ENCODE results near the gene NTM.

NTM gene

GRCh38 chr11:131622193-131622592 lies 251.8 kb downstream of the NTM start:
- no peak for DNase-seq (ENCODE audit: low read depth)
- no peak overlapping the region for H3K4me3 ChIP-seq (ENCODE audit: low read depth, low read length)
- TF ChIP-seq, protein P1, sequence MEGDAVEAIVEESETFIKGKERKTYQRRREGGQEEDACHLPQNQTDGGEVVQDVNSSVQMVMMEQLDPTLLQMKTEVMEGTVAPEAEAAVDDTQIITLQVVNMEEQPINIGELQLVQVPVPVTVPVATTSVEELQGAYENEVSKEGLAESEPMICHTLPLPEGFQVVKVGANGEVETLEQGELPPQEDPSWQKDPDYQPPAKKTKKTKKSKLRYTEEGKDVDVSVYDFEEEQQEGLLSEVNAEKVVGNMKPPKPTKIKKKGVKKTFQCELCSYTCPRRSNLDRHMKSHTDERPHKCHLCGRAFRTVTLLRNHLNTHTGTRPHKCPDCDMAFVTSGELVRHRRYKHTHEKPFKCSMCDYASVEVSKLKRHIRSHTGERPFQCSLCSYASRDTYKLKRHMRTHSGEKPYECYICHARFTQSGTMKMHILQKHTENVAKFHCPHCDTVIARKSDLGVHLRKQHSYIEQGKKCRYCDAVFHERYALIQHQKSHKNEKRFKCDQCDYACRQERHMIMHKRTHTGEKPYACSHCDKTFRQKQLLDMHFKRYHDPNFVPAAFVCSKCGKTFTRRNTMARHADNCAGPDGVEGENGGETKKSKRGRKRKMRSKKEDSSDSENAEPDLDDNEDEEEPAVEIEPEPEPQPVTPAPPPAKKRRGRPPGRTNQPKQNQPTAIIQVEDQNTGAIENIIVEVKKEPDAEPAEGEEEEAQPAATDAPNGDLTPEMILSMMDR (IDR thresholded peaks at IDR 0.05; ENCODE audit: low read depth, low read length, missing control alignments) = no peak

GRCh38 chr11:131624531-131624930 lies 254.1 kb downstream of the NTM start:
- no peak overlapping the region for H3K4me3 ChIP-seq (ENCODE audit: low read depth, low read length)
- no peak for DNase-seq (ENCODE audit: low read depth)
- TF ChIP-seq, protein P1 (IDR thresholded peaks at IDR 0.05; ENCODE audit: low read depth, low read length, missing control alignments) = no peak

- DNase-seq (ENCODE audit: low read depth) = no peak
These were observed 256.4 kb downstream of the NTM start for GRCh38 chr11:131626788-131627187.

GRCh38 chr11:131628739-131629138 lies 258.3 kb downstream of the NTM start:
- DNase-seq (ENCODE audit: low read depth) = no peak
- TF ChIP-seq, protein P1 (IDR thresholded peaks at IDR 0.05; ENCODE audit: low read depth, low read length, missing control alignments) = no peak
- H3K4me3 ChIP-seq (ENCODE audit: low read depth, low read length) = no peak overlapping the region

More at GRCh38 chr11:131626788-131627187, 256.4 kb downstream of the NTM start:
- TF ChIP-seq, protein P1 (IDR thresholded peaks at IDR 0.05; ENCODE audit: low read depth, low read length, missing control alignments) = no peak
- no peak overlapping the region for H3K4me3 ChIP-seq (ENCODE audit: low read depth, low read length)

GRCh38 chr11:131629925-131630540 lies 259.6 kb downstream of the NTM start:
- no peak for DNase-seq (ENCODE audit: low read depth)
- TF ChIP-seq, protein P1 (IDR thresholded peaks at IDR 0.05; ENCODE audit: low read depth, low read length, missing control alignments) = no peak
- no peak overlapping the region for H3K4me3 ChIP-seq (ENCODE audit: low read depth, low read length)

- TF ChIP-seq, protein P1 (IDR thresholded peaks at IDR 0.05; ENCODE audit: low read depth, low read length, missing control alignments) = no peak
- no peak for DNase-seq (ENCODE audit: low read depth)
- H3K4me3 ChIP-seq (ENCODE audit: low read depth, low read length) = no peak overlapping the region
These were observed 262.6 kb downstream of the NTM start for GRCh38 chr11:131632971-131633370.

Data from GM12864 (cell line).